ENCODE results near the gene TSPO2. TPM values are rescaled to one million over a fixed set of nuclear protein-coding genes. Genes with fewer than 3 reads are reported as not detected.

TSPO2 gene
- total RNA-seq, 1 donor from 2014 or later: not detected

GRCh38 chr6:41092421-41093140, 50.3 kb downstream of the TSPO2 start:
- ATAC-seq (ENCODE audit: poor library complexity): no peak
- intact Hi-C loops (cut with DNase I): no loop called here
- DNase-seq: no peak

GRCh38 chr6:41093729-41094128, 51.5 kb downstream of the TSPO2 start:
- intact Hi-C loops (cut with DNase I): no loop called here
- DNase-seq (no peak), ATAC-seq (ENCODE audit: poor library complexity) (no peak)

Other genes starting within 250 kb of the TSPO2 start
- gene UNC5CL, start 3.2 kb upstream of the TSPO2 start, total RNA-seq: 0.40 TPM
- 211 TPM for gene APOBEC2, start 10.7 kb downstream of the TSPO2 start, total RNA-seq
- gene OARD1, start 29.9 kb downstream of the TSPO2 start, total RNA-seq: 19.7 TPM
- gene NFYA, start 30.5 kb downstream of the TSPO2 start, total RNA-seq: 9.5 TPM
- gene TREML1, start 111.9 kb downstream of the TSPO2 start, total RNA-seq: not detected
- 0.35 TPM for gene TREM2, start 120.6 kb downstream of the TSPO2 start, total RNA-seq
- not detected for gene TREML2, start 158.7 kb downstream of the TSPO2 start, total RNA-seq
- gene TREML4, start 185.9 kb downstream of the TSPO2 start, total RNA-seq: not detected
- 0.67 TPM for gene TREM1, start 244.2 kb downstream of the TSPO2 start, total RNA-seq